IPS-NIHi7 (cell line): ENCODE data around the gene FMR1NB.

Experiments
- DNase-seq: peaks from one replicate; pipeline ENCODE4 v3.0.0; 2012; ENCODE audit warnings: mixed read lengths; ENCODE audit errors: extremely low spot score

The FMR1NB gene

DNA sequence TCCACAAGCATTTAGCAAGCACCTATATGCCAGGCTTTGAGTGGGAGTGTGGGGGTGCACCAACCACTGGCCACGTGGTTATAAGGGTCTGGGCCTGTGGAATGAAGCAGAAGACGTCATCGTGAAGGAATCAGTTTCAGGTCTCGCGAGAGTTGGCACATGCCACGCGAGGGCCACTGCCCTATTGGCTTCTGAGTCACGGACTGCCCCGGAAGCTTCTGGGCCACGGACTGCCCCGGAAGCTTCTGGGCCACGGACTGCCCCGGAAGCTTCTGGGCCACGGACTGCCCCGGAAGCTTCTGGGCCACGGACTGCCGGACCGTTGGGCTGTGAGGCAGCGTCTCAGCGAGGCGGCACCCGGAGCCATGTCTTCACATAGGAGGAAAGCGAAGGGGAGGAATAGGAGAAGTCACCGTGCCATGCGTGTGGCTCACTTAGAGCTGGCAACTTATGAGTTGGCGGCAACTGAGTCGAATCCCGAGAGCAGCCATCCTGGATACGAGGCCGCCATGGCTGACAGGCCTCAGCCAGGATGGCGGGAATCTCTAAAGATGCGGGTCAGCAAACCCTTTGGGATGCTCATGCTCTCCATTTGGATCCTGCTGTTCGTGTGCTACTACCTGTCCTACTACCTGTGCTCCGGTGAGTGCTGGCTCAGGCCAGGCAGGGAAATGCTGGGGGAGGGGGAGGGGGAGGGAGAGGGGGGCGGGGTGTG lies at the start of gene FMR1NB:
Gene FMR1NB, plus strand, starts transcription at position 300 of the 715 bp plus-strand sequence. Its CDS starts 66 bp downstream, at position 366.
- no peak for DNase-seq

- no peak for DNase-seq
These were observed 47.3 kb upstream of the FMR1NB start for GRCh38 chrX:147933815-147934214.

DNA sequence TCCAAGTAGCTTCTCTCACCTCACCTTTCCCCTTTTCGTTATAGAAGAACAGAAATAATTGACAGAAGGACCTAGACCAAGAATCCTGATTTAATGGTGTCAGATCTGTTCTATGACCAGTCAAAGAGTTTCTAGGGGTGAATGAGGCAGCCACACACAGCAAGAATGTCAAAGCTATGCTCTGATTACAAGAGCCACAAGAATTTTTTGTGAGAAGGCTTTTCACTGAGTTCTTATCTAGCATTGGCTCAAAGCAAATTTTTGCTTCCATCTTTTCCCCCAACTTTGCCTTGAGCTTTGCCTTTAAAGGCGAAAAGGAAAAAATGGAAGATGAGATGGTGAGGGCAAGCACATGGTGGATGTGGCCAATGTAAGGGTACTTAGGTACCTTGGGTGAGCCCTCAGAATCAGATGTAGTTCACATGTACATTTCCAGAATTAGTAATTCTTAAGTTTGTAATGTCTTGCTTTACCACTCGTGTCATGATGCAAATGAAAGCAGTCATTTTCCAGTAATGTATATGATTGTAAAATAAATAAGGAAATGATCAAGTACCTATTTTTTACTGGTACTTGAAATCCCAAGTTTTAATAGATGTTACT lies 45.9 kb upstream of the FMR1NB start:
- no peak for DNase-seq

DNA sequence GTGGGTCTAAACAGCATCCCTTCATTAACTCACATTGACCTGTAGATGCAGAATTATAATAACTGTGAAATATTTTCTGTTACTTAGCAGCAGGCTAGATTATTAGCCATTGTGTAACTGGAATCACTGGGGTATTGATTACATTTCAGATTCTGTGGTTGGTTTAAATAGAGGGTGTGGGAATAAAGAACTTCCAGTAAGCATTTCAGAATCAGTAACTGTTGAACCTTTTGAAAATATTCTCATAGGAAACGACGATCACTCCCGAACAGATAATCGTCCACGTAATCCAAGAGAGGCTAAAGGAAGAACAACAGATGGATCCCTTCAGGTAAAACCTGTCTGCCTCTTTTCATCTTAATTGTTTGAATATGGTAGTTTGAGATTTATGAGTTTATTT lies 35.9 kb upstream of the FMR1NB start:
- DNase-seq, result no peak

DNA sequence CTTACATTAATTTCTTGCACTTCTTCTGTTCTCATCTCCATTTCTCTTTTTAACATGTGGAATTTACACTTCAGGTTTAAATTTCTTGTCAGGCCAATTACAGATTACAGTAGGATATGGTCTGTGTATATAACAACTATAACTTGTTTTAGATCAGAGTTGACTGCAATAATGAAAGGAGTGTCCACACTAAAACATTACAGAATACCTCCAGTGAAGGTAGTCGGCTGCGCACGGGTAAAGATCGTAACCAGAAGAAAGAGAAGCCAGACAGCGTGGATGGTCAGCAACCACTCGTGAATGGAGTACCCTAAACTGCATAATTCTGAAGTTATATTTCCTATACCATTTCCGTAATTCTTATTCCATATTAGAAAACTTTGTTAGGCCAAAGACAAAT lies 32.6 kb upstream of the FMR1NB start:
- no peak for DNase-seq

GRCh38 chrX:147950352-147950751 lies 30.8 kb upstream of the FMR1NB start:
- DNase-seq, result no peak

- DNase-seq, result no peak
These were observed 27.2 kb upstream of the FMR1NB start for GRCh38 chrX:147953976-147954375.

- no peak for DNase-seq
These were observed 23.8 kb upstream of the FMR1NB start for GRCh38 chrX:147957291-147957690.

DNA sequence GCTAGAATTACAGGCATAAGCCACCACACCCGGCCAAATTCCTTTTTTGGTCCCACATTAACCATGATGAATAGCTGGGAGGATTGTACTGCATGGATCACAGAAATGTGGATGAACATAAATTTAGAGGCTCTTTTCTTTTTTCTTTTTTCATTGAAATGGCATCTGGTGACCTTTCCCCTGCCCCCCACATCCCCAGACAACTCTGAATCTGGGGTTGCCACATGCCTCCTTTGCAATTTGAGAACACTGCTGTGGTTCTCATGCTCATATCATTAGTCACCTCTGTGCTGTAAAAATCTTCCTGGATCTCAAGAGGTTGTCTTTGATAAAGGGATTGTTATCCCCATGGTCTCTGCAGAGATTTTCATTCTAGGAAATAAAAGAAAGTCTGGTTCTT lies 22.8 kb upstream of the FMR1NB start:
- DNase-seq, result no peak

DNA sequence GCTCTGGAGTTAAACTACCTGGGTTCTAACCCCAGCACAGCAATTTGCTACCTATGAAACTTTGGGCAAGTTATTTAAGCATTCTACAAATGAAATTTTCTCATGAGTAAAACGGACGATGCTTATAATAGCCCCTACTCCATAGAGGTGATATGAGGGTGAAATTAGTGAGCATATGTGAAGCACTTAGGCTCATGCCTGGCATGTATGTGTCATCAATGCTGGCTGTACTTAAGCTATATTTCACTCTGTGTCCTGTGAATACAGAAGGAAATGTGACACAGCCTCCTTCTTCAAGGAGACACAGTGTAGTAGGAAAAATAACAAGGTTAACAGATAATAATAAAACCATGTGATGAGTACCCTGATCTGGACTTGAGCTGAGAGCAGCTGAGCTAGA lies 20.4 kb upstream of the FMR1NB start:
- DNase-seq, result no peak

DNA sequence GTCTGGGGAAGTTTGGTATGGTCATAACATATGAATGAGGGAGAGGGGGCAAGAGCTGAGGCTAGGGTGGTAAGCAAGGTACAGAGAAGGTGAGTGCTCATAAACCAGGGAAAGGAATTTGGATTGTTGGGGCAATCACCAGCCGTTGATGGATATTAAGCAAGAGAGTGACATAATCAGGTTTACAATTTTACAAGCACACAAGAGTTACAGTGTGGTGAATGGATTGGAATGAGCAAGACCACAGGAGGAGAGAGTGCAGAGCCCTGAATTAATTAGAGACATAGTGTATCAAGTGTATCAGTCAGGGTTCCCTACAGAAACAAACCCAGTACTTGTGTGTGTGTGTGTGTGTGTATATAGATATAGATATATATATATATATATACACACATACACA lies 18.7 kb upstream of the FMR1NB start:
- no peak for DNase-seq

GRCh38 chrX:147978931-147979330 lies 2.2 kb upstream of the FMR1NB start:
- no peak for DNase-seq

- DNase-seq, result no peak
These were observed 39.2 kb downstream of the FMR1NB start for GRCh38 chrX:148020329-148020728.

DNA sequence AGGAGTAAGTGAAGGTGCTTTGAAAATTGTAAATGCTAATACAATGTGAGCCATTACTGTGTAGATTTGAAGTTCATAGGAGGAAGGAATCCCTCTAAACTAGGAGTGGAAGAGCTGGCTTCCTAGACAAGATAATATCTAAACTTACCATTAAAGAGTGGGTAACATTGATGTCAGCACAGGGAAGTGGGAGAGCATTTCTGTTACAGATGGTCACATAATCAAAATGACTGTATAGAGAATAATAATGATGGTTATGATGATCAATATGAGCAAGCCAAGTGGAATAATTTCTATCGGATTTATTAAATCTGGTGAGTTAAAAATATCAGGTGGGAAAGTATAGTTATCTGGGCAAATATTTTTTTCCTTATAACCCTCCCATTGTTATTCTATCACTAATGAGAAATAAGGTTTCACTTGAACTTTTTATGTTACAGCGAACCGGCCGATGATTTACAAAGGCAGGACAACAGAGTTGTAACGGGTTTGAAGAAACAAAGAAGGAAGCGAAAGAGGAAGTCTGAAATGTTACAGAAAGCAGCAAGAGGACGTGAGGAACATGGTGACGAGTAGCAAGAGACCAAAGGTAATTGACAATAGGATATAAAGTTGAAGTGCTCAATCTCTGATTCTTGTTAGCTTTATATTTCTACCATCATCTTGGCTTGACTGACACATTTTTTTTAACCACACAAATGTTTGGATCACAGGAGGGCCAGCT lies 43.5 kb downstream of the FMR1NB start:
- DNase-seq, result no peak

DNA sequence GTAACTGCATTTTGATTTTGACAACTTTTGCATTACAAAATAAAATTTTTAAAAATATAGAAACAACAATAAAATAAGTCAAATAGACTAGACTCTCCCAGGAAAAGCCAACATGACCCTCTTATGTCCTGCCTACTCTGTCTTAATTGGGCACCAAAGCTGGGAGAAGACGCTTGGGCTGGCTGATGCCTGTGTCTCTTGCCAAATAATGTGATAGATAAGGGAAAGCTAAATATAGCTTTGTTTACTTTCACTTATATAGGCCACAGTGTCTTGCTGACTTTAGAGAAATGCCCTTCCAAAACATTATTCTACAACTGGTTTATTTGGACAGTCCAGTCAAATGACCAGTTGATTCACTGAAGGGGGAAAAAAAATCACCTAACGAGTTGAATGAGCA lies 54.2 kb downstream of the FMR1NB start:
- DNase-seq, result no peak

- DNase-seq, result no peak
These were observed 55.9 kb downstream of the FMR1NB start for GRCh38 chrX:148037020-148037419.

DNA sequence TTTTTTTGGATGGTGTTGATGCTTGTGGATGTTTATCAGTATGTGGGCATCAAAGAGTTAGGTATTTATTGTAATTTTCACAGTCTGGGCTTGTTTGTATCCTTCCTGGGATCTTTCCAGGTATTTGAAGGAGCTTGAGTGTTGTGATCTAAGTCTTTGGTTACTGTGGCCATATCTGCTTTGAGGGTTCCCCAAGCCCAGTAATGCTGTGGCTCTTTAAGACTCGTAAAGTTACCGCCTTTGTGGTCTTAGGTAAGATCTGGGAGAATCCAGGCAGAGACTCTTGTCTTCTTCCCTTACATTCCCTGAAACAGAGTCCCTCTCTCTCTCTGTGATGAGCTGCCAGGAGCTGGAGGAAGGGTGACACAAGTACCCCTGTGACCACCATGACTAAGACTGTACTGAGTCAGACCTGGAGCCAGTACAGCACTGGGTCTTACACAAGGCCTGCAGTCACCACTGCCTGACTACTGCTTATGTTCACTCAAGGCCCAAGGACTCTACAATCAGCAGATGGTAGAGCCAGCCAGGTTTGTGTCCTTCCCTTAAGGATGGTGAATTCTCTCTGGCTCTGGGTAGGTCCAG lies 62.2 kb downstream of the FMR1NB start:
- no peak for DNase-seq

DNA sequence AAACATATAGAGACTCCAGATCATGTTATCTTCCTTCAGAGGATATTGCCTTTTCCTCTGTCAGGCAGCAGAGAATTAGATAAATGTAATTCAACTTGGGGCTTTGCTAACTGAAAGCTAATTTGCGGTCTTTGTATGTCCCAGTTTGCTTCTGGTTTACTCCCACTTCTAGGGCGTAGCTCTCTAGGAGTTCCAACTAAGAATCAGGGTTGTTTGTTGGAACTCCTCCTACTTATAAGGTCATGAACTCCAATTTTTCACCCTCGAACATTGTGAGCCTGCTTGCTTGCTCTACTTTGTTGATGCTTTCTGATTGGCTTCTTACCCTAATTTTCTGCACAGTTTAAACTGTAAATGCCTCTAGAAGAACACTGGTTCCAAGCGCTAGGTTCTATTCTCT lies 66.1 kb downstream of the FMR1NB start:
- DNase-seq, result no peak

DNA sequence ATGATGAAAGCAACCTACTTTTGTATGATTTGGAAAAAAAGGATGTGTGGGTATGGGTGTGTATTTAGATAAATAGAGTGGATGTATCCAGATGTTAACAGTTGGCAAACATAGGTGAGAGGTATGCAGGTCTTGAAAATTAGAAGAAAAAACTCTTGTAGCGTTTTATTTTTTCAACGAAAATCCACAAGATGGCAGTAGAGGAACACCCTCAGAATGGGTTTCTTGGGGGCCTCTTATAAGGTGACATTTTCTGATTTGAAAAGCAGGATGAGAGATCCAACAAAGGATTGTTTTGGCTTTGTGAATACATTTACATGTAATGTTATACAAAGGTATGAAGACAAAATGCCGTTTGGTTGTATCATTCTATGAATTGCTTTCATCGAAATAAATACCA lies 68.3 kb downstream of the FMR1NB start:
- DNase-seq, result peak; percentile 26

- DNase-seq, result no peak
These were observed 70.8 kb downstream of the FMR1NB start for GRCh38 chrX:148051973-148052372.

GRCh38 chrX:148067285-148067684 lies 86.1 kb downstream of the FMR1NB start:
- no peak for DNase-seq

DNA sequence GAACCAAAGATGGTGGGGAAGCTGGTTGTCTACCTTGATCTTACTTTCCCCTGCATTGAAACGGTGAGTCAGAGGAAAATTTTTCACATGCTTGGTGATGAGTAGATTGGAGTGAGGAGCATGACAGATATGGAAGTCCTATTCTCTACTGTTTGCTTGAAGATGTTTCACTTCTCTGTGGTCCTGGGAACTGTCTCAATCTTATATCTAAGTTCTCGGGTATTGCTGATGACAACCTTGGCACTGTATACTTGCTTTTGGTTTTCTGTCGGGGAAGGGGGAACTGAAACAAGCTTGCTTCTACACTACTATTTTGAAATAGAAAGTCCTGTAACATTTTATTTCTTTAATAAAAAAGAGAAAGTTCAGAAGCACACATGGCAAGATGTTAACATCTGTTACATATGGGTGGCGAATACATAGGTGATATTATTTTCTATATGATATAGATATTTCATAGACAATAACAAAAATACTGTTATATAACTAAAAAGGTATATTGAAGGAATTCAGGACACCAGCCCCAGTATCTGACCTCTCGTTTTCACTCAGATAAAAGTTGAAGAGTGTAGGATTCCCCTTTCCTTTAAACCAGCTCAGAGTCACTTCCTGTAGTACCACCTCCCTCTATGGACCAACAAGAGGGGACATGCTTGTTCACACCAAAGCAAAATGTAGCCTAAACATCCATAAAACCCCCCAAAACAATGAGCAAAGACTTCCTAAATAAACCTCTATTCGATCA lies 88.8 kb downstream of the FMR1NB start:
- DNase-seq, result no peak
